ENCODE measurements around the gene ESPN. TPM values are rescaled to one million over a fixed set of nuclear protein-coding genes. Genes with fewer than 3 reads are reported as not detected.

ESPN gene
- total and polyA plus RNA-seq, 2 of the 8 experiments (the other 6 are each of a cell fraction or from before 2014, with no cell fraction given), result 5.2 to 16.3 TPM

GRCh38 chr1:6490181-6491080, 65.9 kb downstream of the ESPN start (continued):
- TF ChIP-seq MAX (IDR thresholded peaks at IDR 0.05), result peak; percentile 56; the same call in 1 of the 2 replicates
- TF ChIP-seq SP4 (IDR thresholded peaks at IDR 0.05; ENCODE audit: low read length), result 0 out of 2 replicates have a peak, but pooled peaks have one; percentile 20
- peak; percentile 91 for TF ChIP-seq MAFK (IDR thresholded peaks at IDR 0.05; ENCODE audit: low read depth, low read length)
- peak in 1 of 2 experiments; percentile 42; a peak in 2 of 4 replicates for TF ChIP-seq SIN3A (conservative IDR thresholded peaks at IDR 0.05 in 1 of 2, IDR thresholded peaks at IDR 0.05 in 1 of 2; ENCODE audit: low read depth in 1 of 2, low read length in 2 of 2)
- no peak for TF ChIP-seq POLR2AphosphoS5 (IDR thresholded peaks at IDR 0.05; ENCODE audit: low read depth, low read length)
- TF ChIP-seq YY1 (IDR thresholded peaks at IDR 0.05; ENCODE audit: low read depth, low read length), result peak; percentile 21; the same call in 1 of the 2 replicates
- no peak for TF ChIP-seq SIRT6 (IDR thresholded peaks at IDR 0.05; ENCODE audit: low read length)
- no peak for TF ChIP-seq EZH2 (IDR thresholded peaks at IDR 0.05; ENCODE audit: low read depth, low read length, severe bottlenecking)
- TF ChIP-seq CHD2 (IDR thresholded peaks at IDR 0.05; ENCODE audit: low read length), result no peak
- TF ChIP-seq JUND (IDR thresholded peaks at IDR 0.05; ENCODE audit: low read length), result peak; percentile 77
- no peak for TF ChIP-seq SAP30 (IDR thresholded peaks at IDR 0.05; ENCODE audit: insufficient read depth, insufficient replicate concordance, low read length)
- TF ChIP-seq RNF2 (IDR thresholded peaks at IDR 0.05; ENCODE audit: borderline replicate concordance, low read depth, low read length, missing control alignments, poor library complexity, severe bottlenecking), result no peak
- no peak for TF ChIP-seq RFX5 (IDR thresholded peaks at IDR 0.05; ENCODE audit: borderline replicate concordance, low read depth, low read length)
- TF ChIP-seq CTCF (IDR thresholded peaks at IDR 0.05; ENCODE audit: control extremely low read depth in 1 of 3, insufficient read depth in 1 of 3, low read depth in 1 of 3, low read length in 3 of 3), result 0 out of 4 replicates have a peak, but pooled peaks of 1 of the 3 experiments have one; percentile 1
- TF ChIP-seq SP2 (IDR thresholded peaks at IDR 0.05; ENCODE audit: low read length), result no peak
- 0 out of 2 replicates have a peak, but pooled peaks have one; percentile 57 for TF ChIP-seq TCF12 (IDR thresholded peaks at IDR 0.05; ENCODE audit: low read depth, low read length)
- TF ChIP-seq POU5F1 (IDR thresholded peaks at IDR 0.05; ENCODE audit: low read depth, low read length), result no peak
- no peak for TF ChIP-seq TAF7 (optimal IDR thresholded peaks at IDR 0.05; ENCODE audit: borderline replicate concordance, low read depth, low read length)
- no peak for TF ChIP-seq TEAD4 (IDR thresholded peaks at IDR 0.05; ENCODE audit: low read depth, low read length)
- TF ChIP-seq CBX8 (IDR thresholded peaks at IDR 0.05; ENCODE audit: borderline replicate concordance, low read depth, low read length), result no peak

Measured in H1 (cell line).